BLaER1 treated with 17β-estradiol and CSF1 and Interleukin-3, amounts not matched to agents 10 nM and 100 nM (cell line): Measurements from ENCODE around the gene IFI30.

Experiments used
- H3K27ac ChIP-seq, 11 experiments: shearing (Covaris generic); formaldehyde crosslinking; 2 replicates each; pipeline ENCODE4 v1.8.1; 2022
- H3K27me3 ChIP-seq, 11 experiments: shearing (Covaris generic); formaldehyde crosslinking; 2 replicates each; pipeline ENCODE4 v1.8.1; 2022
- H3K36me3 ChIP-seq, 11 experiments: shearing (Covaris generic); formaldehyde crosslinking; 2 replicates each; pipeline ENCODE4 v1.8.1; 2022
- H3K4me1 ChIP-seq, 10 experiments: shearing (Covaris generic); formaldehyde crosslinking; 2 replicates each; pipeline ENCODE4 v1.8.1; 2022
- H3K4me2 ChIP-seq, 11 experiments: shearing (Covaris generic); formaldehyde crosslinking; 2 replicates each; pipeline ENCODE4 v1.8.1; 2022
- H3K4me3 ChIP-seq, 10 experiments: shearing (Covaris generic); formaldehyde crosslinking; 2 replicates each; pipeline ENCODE4 v1.8.1; 2022
- H3K9ac ChIP-seq, 11 experiments: shearing (Covaris generic); formaldehyde crosslinking; 2 replicates each; pipeline ENCODE4 v1.8.1; 2022
- H3K9me3 ChIP-seq, 11 experiments: shearing (Covaris generic); formaldehyde crosslinking; replicated peaks in 1 of 11; 2 replicates each; pipeline ENCODE4 v1.8.1; 2022
- H4K20me1 ChIP-seq, 11 experiments: shearing (Covaris generic); formaldehyde crosslinking; 2 replicates each; pipeline ENCODE4 v1.8.1; 2022
- Cebpa-rat ChIP-seq, 11 experiments: shearing (Covaris generic); IDR thresholded peaks; 2 replicates each; pipeline ENCODE4 v1.8.1; 2022

Gene IFI30

GRCh38 chr19:18225355-18225701, 51.7 kb downstream of the IFI30 start:
- peak overlapping the region in 3 of 10 experiments; percentile 41 to 42 (median 42); a peak in 4 of 20 replicates for H3K4me3 ChIP-seq
- H3K9me3 ChIP-seq: peaks cover 0 to 12% (median 0%) of the 10 kb centered on the region in 11 experiments; a peak in 3 of 22 replicates
- no peak for TF ChIP-seq Cebpa-rat (IDR thresholded peaks at IDR 0.05)
- H3K36me3 ChIP-seq: no peaks in the 10 kb centered on the region
- peak overlapping the region in 4 of 11 experiments; percentile 39 to 55 (median 48); a peak in 5 of 22 replicates for H3K9ac ChIP-seq
- peaks cover 0 to 17% (median 0%) of the 10 kb centered on the region in 11 experiments; a peak in 4 of 22 replicates for H4K20me1 ChIP-seq
- H3K4me1 ChIP-seq: peaks cover 29 to 59% (median 51%) of the 10 kb centered on the region in 10 experiments
- H3K27ac ChIP-seq: 0 out of 22 replicates have a peak overlapping the region, but pooled peaks of 1 of the 11 experiments have one; percentile 25
- peaks cover 26 to 38% (median 36%) of the 10 kb centered on the region in 11 experiments for H3K27me3 ChIP-seq
- H3K4me2 ChIP-seq: peak overlapping the region; percentile 62 to 89 (median 85)

- no peaks in the 10 kb centered on the region for H3K36me3 ChIP-seq
- TF ChIP-seq Cebpa-rat (IDR thresholded peaks at IDR 0.05): no peak
- H3K9me3 ChIP-seq: peaks cover 0 to 12% (median 0%) of the 10 kb centered on the region in 11 experiments; a peak in 3 of 22 replicates
- peak within 1 kb of the TSS in 3 of 11 experiments; percentile 4 to 25 (median 7); a peak in 2 of 22 replicates for H3K27ac ChIP-seq
- peaks cover 34 to 65% (median 56%) of the 10 kb centered on the region in 10 experiments for H3K4me1 ChIP-seq
- peak within 1 kb of the TSS; percentile 62 to 89 (median 85) for H3K4me2 ChIP-seq
- H3K4me3 ChIP-seq: peak within 1 kb of the TSS in 6 of 10 experiments; percentile 2 to 42 (median 25); a peak in 8 of 20 replicates
- peak within 1 kb of the TSS in 6 of 11 experiments; percentile 29 to 55 (median 48); a peak in 10 of 22 replicates for H3K9ac ChIP-seq
- H4K20me1 ChIP-seq: peaks cover 0 to 17% (median 0%) of the 10 kb centered on the region in 11 experiments; a peak in 4 of 22 replicates
- peaks cover 26 to 38% (median 36%) of the 10 kb centered on the region in 11 experiments for H3K27me3 ChIP-seq
Measured at GRCh38 chr19:18225702-18226468, 52.3 kb downstream of the IFI30 start, which contains the start of gene PDE4C. PDE4C (minus strand) TSS chr19:18226438; CDS start chr19:18226415, 23 bp downstream.

DNA sequence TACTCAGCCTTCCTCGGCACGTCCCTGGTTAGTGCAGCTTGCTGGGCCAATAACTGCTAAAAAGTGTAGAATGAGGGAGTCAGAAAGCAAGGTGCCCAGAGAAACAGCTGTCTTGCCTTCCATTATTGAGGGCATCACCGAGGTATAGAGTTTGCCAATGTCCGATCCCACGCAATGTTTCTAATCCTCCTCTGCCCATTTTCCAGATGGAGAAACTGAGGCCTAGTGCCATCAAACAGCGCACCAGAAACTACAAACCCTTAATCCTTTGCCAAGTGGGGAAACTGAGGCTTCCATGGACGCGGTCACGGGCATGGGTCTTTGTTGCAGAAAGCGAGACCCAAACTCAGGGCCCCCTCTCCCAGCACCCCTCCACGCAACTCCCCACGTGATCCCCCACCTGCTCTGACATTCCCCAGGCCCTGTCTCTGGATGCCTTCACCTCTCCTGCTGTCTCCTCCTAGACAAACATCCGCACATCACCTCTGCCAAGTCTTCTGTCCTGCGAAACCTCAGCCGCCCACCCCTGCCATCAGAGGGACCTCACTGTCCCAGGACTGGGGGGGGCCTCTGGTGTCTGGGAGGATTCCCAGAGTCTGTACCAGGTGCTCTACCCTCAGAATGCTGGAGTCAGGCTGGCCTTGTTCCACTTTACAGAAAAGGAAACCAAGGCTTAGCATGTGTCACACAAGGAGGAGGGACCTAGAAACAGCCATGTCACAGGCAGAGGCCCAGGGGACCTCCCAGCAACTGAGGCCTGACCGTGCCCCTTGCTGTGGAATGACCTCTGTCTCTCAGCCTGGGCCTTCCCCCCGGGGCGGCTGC, 53.6 kb downstream of the IFI30 start:
- peaks cover 47 to 78% (median 69%) of the 10 kb centered on the region in 10 experiments for H3K4me1 ChIP-seq
- peak overlapping the region in 2 of 11 experiments; percentile 4 to 18; a peak in 1 of 22 replicates for H3K27ac ChIP-seq
- peak overlapping the region; percentile 45 to 89 (median 85); a peak in 20 of 22 replicates for H3K4me2 ChIP-seq
- peak overlapping the region in 2 of 11 experiments; percentile 2 to 41; a peak in 1 of 22 replicates for H3K9ac ChIP-seq
- no peaks in the 10 kb centered on the region for H3K36me3 ChIP-seq
- peaks cover 0 to 17% (median 0%) of the 10 kb centered on the region in 11 experiments; a peak in 4 of 22 replicates for H4K20me1 ChIP-seq
- H3K4me3 ChIP-seq: no peak overlapping the region
- H3K9me3 ChIP-seq: peaks cover 0 to 12% (median 0%) of the 10 kb centered on the region in 11 experiments; a peak in 3 of 22 replicates
- peaks cover 26 to 38% (median 36%) of the 10 kb centered on the region in 11 experiments for H3K27me3 ChIP-seq
- no peak for TF ChIP-seq Cebpa-rat (IDR thresholded peaks at IDR 0.05)
